NOMO-1 (cell line): ENCODE results near the gene SLC25A22.

Source experiments
- DNase-seq, 2 experiments: peaks; one replicate each; lab custom pipeline; 2025; ENCODE audit not compliant: unreplicated experiment in 2 of 2; lab: John Stamatoyannopoulos, UW

The SLC25A22 gene

DNA sequence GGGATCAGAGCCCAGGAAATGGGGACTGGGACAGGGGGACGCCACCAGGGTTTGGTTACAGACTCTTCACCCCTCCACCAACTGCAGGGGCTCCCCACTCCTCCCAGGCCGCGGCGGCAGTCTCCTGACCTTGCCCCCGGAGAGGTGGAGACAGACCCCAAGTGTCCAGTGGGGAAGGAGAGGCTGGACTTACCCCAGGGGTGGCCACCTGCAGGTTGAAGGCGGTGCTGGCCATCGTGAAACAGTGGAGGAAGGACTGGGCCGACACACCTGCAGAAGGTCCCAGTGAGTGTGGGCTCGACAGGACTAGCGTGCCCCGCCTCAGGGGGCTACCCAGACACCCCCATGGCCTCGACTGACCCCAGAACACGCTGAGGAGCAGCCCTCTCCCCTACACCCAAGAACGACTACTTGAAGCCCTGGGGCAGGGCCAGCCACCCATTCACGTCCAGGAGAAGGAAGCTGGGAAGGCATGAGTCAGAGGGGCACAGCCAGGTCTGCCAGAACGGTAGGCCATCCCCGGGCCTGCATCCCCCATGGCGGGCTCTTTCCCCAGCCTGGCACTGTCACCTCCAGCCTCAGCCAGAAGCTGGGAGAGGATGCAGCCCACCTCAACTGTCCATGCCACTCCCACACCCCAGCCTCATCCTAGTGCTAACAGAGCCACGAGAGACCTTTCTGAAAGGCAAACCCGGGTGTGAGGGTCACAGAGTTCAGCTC lies 23.0 kb downstream of the SLC25A22 start:
- no peak for DNase-seq

DNA sequence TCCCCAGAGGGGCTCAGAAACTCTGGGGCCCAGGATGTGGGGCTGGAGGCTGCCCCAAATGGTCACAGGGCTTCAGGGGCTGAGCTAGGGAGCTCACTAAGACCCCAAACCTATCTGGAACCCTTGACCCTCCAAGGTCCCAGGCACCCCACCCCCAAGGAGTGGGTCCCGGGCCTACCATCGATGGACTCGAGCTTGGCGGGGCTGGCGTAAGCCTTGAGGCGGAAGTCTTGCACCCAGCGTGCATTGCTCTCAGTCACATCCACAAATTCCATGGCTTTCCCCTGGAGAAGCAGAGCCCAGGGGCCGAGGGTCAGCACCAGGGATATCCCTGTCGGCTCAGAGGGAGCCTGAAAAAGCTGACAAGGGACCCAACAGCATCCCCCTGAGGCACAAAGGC lies 24.3 kb downstream of the SLC25A22 start:
- no peak for DNase-seq

DNA sequence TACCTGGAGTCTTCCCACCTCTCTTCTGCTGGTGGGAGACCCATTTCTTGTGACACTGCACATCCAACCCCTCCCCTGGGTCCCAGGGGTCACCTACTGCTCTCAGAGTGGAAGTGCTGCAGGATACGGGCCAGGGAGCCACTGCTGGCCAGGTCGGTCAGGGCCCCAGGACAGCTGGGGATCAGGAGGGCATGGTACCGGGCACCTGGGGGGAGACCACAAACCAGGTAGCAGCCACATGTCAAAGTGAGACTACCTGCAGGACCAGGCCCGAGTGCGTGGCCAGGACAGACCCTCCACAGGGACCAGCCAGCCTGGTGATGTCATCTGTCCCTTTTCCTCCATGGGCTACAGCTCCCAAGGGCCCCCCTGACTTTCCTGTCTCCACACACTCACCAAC lies 24.7 kb downstream of the SLC25A22 start:
- DNase-seq: no peak

DNA sequence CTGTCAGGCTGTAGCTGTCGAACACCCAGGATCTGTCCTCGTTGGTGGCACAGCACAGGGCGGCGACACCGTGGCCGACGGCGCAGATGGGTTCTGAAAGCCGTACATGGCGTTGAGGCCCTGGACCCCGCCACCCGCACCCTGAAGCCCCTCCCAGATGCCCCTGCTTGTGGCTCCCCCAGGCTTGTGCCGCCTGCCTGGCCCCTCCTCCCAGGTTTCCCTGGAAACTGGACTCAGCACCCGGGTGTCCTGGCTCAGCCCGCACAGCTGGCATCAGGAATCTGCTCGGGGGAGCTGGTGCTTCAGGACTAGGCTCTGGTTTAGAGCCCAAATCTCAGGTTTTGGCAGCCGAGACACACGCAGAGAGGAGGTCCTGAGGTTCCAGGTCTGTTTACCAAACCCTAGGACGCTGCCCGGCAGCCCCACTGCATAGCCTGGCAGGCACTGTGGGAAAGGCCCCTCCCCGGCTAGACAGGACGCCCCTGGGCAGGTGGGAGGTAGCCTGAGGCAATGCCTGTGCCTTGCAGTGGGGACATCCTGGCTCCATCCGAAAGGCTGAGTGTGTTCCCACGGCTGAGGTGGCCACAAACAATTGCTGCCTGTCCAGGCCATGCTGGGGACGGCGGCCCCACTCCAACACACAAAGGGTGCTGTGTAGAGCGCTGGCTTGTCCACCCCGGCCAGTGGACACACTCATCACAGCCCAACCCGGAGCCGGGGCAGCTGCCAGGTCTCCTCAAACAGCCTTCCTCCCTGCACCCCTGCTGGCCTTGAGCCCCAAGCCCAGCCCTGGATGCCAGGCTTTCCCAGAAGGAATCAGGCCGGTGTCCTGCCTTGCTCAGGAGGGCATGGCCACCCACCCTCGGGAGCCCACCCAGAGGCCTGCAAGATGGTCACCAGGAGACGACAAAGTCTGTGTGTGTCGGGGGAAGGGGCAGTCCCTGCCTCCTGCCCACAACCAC lies 25.4 kb downstream of the SLC25A22 start:
- DNase-seq: no peak

DNA sequence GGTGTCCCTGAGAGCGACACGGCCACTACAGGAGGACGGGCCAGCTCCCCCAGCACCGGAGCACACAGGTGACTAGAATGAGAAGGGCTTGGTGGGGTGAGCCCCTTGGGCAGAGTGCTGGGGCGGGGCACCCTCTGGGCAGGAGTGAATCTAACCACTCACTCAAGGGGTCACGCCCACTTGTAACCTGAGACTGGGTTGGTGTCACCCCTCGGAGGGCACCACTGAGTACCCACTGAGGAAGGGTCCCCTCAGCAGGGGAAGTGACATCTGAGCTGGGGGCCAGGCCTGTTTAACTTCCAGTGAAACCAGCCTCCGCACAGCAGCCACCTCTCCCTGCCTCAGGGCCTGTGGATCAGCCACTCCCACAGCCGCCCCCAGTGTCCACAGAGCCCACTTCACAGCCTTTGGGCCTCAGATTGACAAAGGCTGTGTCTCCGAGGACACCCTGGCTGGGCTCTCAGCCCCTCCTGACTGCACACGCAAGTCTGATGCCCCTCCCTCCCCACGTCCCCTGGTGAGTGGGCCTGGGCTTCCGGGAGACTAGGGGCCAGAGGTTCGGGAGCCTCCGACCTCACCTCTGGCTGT lies 26.4 kb downstream of the SLC25A22 start:
- DNase-seq: no peak

DNA sequence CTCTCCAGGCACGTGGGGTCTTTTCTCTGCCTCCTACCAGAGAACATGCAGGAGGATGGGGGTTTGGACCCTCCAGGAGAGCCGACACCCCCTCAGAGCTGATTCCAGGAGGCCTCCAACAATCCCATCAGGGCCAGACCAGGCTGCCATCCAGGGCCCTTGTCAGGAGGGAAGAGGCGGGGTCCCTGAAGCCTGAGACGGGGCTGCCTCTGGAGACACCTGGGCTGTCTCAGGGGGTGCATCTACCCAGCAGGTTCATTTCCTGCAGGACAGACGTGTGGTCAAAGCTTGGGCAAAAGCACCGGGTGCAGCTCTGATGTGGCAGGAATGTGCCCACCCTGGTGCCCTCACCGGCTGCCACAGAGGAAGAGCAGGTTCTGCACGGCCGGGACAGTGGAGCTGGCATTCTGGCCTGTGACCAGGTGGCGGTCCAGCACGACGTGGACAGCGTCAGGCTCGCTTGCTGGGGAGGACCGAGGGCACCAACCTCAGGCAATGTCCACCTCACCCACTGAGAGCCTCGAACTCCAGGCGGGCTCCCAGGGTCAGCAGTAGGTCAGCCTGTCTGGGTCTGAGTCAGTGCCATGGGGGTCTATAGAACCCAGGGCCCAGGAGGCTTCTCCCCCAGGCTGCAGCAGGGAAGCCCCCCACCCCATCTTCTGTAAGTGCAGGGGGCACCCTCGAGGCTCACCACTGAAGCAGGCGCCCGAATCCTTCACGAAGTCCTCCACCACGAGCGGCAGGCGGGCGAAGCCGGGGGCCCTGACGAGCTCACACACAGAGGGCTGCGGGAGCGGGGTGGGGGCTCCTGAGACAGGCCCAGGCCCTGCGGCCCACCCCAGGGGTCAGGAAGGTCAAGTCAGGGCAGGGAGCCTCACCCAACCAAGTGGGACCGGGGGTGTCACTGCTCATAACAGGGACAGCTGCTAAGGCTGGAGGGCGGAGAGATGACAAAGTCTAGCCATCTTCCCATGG lies 27.2 kb downstream of the SLC25A22 start:
- no peak for DNase-seq

DNA sequence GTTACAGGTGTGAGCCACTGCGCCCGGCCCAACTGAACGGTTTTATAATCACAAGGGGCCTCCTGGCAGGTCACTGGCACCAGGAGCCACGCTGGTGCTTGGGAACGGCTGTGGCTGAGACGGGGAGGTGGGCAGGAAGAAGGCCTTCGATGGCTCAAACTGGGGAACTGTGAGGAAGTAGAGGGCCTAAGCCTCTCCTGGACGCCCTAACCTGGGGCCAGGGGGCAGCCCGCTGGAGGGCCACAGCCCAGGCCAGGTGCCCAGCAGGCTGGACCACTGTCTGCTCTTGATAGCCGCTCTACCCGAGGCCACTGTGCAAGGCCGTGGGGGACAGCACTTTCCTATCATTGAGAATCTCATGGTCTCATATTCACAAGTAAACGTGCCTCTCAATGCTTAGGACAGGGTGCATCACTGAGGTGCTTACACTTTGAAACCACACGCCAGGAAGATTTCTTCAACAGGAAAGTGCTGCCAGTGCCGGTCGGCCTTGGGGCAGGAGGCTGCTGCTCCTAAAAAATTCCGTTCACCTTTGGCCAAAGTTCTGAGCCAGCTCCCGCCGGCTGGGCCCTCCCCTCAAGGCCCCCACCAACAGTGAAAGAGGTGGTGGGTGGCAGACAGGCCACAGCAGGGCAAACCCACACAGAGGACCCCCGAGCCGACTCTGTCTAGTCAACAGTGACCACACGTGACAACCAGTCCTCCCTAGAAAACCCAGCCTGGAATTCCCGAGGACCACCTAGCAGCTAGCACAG lies 28.0 kb downstream of the SLC25A22 start:
- DNase-seq: no peak

DNA sequence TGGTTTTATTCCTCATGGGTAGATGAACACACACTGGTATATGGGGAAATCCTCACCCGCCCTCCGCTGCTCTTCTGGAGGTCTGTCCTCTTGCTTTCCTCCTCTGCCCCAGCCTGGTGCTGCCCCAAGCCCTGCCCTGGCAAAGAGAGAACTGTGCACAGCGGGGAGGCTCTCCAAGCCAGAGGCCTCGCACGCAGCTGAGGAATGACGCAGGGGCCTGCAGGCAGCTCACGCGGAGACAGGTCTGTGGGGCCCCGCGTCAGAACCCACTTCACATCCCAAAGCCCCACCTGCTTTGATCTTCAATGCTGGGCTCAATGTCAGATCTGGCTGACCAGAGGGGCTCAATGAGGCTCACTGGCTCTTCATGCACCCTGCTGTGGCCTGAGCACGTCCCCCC lies 30.8 kb downstream of the SLC25A22 start:
- DNase-seq: no peak

DNA sequence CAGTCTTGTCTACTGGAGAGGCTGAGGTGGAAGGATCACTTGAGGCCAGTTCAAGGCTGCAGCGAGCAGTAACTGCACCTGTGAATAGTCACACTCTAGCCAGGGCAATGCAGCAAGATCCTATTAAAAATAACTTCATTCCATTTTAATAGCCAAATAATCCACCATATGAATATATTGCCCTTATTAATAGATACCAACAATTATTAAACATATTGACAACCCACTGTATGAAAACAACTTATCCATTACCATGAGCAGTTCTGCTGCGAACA lies 31.2 kb downstream of the SLC25A22 start:
- DNase-seq: no peak

DNA sequence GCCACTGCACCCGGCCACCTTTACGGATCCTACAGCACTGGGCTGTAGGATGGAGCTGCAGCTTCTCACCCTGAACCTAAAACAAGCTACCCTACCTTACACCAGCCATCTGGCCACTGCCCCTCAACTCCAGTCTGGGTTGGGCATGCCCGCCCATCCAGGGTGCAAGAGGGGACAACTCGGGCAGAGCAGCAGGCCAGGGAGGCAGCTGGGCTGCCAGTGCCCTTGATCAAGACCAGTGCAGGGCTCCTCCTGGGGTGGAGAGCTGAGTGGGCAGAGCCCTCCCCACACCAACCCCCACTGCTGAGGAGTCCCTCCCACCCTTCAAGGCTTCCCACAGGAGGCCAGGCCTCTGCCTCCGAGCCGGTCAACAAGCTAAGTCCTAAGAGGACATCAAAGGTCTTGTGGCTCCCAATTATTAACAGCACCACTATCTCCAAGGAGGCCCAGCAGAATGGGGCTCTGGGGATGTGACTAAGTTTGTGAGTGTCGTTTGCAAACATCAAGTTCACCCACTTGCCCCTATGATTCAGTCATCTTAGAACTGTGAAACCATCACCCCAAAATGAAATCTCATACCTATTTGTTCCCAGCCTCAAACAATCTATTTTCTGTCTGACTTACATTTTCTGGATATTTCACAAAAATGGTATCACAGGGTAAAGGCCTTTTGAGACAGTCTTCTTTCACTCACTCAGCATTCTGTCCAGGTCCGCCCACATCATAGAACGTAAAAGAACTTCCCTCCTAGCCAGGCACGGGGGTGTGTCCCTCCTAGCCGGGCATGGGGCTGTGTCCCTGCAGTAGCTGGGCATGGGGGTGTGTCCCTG lies 31.8 kb downstream of the SLC25A22 start:
- DNase-seq: no peak

DNA sequence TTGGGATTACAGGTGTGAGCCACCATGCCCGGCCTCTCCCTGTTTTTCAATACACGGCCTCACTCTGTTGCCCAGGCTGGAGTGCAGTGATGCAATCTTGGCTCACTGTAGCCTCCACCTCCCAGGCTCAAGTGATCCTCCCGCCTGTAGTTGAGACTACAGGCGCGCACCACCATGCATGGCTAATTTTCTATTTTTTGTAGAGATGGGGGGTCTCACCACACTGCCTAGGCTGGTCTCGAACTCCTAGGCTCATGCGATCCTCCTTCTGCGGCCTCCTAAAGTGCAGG lies 32.3 kb downstream of the SLC25A22 start:
- DNase-seq: no peak

DNA sequence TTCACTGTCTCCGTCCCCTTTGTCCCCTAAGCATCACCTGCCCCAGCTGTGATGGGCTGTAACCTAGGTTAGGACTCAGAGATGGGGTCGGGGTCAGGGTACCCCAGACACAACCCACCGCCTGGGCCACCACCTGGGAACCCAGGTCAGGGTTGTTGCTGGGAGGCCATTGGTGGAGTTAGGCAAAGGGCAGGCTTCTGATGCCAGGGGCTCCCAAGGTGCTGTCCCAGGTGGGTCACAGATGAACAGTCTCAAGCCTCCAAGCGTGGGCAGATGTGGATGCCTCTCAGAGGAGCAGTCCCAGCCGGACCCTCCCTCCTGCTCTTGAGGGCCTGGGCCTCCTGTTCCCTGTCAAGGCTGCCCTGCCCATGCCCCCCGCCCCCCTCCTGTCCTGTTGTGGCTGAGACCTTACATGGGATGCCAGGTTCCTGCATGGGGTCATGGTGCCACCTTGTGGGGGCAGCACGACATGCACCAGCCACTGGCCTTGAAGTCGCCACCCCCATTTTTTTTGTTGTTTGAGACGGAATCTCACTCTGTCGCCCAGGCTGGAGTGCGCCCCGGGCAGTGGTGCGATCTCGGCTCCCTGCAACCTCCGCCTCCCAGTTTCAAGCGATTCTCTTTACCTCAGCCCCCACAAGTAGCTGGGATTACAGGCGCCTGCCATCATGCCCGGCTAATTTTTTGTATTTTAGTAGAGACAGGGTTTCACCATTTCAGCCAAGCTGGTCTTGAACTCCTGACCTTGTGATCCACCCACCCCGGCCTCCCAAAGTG lies 32.9 kb downstream of the SLC25A22 start:
- DNase-seq: peak; percentile 29 to 36

DNA sequence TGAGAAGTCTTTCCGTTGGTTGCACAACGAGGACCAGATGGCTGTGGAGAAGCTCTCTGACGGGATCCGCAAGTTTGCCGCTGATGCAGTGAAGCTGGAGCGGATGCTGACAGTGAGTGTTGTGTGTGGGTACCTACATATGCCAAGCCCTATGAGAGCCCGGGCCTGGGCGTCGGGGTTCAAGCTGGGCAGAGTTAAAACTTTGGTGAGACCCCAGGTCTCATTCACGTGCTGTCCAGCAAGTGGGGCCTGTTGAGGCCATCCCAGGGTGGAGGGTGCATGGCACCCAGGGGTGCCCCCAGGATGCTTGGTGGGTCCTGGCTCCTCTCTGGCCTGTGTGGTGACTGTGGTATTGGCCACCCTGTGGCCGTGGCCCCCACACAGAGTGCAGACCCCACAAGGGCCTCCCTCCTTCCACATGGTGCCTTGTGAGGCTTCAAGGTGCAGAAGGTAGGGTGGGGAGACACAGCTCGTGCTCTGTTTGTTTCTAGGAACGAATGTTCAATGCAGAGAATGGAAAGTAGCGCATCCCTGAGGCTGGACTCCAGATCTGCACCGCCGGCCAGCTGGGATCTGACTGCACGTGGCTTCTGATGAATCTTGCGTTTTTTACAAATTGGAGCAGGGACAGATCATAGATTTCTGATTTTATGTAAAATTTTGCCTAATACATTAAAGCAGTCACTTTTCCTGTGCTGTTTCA lies 33.6 kb downstream of the SLC25A22 start:
- DNase-seq: no peak

DNA sequence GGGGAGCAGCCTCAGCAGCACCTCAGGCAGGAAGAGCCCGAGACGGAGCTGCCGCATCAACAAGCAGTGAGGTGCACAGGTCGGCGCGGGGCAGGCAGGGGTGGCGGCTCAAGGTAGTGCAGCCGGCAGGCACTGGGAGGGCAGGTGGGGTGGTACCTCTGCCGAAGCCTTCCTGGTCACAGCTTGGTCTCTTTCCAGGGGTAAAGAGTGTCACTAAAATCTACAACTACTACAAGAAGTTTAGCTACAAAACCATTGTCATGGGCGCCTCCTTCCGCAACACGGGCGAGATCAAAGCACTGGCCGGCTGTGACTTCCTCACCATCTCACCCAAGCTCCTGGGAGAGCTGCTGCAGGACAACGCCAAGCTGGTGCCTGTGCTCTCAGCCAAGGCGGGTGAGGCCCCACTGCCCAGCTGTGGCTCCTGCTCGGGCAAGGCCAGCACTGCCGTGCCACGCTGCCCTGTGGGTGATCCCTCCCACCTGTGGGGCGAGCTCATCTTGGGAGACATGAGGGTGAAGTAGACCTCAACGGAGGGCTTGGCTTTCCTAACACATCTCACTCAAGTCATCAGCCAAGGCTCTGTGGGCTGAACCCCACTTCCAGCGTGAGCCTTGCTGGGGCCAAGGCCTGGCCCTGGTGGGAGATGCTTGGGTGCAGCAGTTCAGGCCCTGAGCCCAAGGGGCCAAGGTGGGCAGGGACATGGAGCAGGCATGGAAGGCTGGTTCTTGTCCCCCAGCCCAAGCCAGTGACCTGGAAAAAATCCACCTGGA lies 34.3 kb downstream of the SLC25A22 start:
- no peak for DNase-seq

DNA sequence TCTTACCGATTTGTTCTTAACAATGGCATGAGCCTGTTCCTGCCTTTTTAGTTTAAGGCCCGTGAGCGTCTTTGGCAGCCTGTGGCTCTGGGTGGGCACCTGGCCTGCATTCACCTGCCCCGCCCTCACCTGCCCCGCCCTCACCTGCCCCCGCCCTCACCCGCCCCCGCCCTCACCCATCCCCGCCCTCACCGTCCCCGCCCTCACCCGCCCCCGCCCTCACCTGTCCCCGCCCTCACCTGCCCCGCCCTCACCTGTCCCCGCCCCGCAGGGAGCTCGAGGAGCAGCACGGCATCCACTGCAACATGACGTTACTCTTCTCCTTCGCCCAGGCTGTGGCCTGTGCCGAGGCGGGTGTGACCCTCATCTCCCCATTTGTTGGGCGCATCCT lies 35.0 kb downstream of the SLC25A22 start:
- no peak for DNase-seq

DNA sequence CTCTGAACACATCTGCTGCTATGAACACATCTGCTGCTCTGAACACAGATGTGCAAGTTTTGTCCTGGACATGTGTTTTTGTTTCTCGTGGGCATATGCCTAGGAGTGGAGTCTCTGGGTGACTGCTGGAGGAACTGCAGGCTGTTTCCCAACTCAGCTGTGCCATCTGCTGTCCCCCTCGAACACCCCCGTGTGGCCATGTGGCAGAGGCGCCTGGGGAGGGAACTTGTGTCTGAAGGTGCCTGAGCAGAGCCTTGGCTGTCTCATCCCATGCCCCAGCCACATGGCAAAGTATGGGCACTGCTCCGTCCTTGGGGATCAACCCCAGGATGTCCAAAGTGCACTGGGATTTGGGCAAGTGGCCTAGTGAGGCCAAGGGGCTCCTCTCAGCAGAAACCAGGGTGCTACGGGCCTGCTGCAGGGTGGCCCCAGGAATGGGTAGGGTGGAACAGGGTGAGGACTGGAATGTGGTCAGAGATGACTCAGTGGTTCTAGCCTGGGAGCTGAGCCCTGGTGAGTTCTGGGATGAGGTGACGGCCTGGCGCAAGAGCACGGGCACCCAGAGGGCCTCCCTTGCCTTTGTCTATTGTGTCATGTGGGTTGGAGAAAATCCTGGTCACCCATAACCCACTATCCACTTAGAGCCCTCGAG lies 35.5 kb downstream of the SLC25A22 start:
- DNase-seq: peak in 1 of 2 experiments; percentile 20
